HG03175 (cell line): Measurements from ENCODE around the gene TRIM40.

Source experiments
- ATAC-seq: cut with Tn5 transposase; IDR thresholded peaks from one replicate; pipeline ENCODE4 v1.9.1; 2021; ENCODE audit warnings: mild to moderate bottlenecking, moderate library complexity; ENCODE audit not compliant: unreplicated experiment

TRIM40 gene

GRCh38 chr6:30194797-30195690 is 59.1 kb downstream of the TRIM40 start:
- ATAC-seq, result no peak

- no peak for ATAC-seq
Observed at GRCh38 chr6:30195951-30196350, 60.0 kb downstream of the TRIM40 start.

DNA sequence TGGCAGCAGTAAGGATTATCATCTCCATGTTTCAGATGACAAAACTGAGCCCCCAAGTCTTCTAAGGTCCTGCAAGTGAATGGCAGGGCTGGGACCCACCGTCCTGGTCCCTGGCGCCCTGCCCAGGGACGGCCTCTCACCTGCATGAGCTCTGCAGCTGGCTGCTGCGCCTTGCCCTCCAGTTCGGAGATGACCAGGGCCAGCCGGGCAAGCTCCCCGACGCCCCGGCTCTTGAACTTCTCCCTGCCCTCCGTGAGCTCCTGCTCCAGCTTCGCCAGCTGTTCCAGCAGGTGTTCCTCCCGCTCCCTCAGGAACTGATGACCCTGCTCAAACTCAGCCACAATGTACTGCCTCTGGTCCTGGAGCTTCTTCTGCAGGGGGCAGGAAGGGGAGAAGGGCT is 60.4 kb downstream of the TRIM40 start:
- ATAC-seq, result no peak
